ENCODE data around the gene AMIGO3. TPM values are rescaled to one million over a fixed set of nuclear protein-coding genes. Genes with fewer than 3 reads are reported as not detected.
A peak's percentile ranks its signal among the peaks of the same experiment; 100 is the strongest.

AMIGO3 gene
- total and polyA plus RNA-seq, 4 donors = 0.11 to 1.1 TPM; not detected in 2

DNA sequence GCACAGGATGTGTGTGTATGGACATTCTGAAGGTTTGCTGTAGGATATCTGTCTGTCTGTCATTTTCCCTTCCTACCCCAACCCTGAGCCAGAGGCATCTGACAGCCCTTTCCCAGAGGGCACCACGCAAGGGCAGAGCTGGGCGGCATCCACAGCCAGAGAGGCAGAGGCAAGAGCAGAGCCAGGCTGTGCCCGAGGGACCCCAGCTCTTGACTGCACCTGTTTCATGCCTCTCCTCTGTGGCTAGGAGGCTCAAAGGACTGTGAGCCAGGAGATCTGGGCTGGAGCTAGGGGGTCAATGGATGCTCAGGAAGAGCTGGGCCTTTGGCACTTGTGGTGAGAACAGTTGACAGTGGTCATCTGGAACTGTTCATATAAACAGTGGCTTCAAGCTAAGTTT, 50.1 kb downstream of the AMIGO3 start:
- Histone ChIP-seq H3K4me3 (ENCODE audit: low read depth in 1 of 3, low read length in 3 of 3) (no peak overlapping the region), H3K9me3 (ENCODE audit: control insufficient read depth in 4 of 4, low read length in 3 of 4) (no peaks in the 10 kb centered on the region), H3K4me1 (ENCODE audit: control insufficient read depth in 4 of 4, insufficient read depth in 4 of 4, low read length in 3 of 4) (peaks cover 52 to 84% (median 72%) of the 10 kb centered on the region in 4 donors), H3K27me3 (ENCODE audit: control insufficient read depth in 4 of 4, insufficient read depth in 4 of 4, low read length in 3 of 4) (no peaks in the 10 kb centered on the region), H3K27ac (ENCODE audit: low read depth in 1 of 2, low read length in 2 of 2) (peak overlapping the region; percentile 53 to 59), H3K9ac (ENCODE audit: low read depth in 1 of 2, low read length in 2 of 2) (no peak overlapping the region), H3K36me3 (ENCODE audit: control insufficient read depth in 4 of 4, insufficient read depth in 3 of 4, low read depth in 1 of 4, low read length in 3 of 4) (no peaks in the 10 kb centered on the region)
- DNase-seq (ENCODE audit: low spot score) = no peak
- WGBS = 76% methylated on average over 3 of the region's 3 CpGs
- TF ChIP-seq, protein P1, sequence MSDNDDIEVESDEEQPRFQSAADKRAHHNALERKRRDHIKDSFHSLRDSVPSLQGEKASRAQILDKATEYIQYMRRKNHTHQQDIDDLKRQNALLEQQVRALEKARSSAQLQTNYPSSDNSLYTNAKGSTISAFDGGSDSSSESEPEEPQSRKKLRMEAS (IDR thresholded peaks at IDR 0.05) = no peak
- TF ChIP-seq, protein P2, sequence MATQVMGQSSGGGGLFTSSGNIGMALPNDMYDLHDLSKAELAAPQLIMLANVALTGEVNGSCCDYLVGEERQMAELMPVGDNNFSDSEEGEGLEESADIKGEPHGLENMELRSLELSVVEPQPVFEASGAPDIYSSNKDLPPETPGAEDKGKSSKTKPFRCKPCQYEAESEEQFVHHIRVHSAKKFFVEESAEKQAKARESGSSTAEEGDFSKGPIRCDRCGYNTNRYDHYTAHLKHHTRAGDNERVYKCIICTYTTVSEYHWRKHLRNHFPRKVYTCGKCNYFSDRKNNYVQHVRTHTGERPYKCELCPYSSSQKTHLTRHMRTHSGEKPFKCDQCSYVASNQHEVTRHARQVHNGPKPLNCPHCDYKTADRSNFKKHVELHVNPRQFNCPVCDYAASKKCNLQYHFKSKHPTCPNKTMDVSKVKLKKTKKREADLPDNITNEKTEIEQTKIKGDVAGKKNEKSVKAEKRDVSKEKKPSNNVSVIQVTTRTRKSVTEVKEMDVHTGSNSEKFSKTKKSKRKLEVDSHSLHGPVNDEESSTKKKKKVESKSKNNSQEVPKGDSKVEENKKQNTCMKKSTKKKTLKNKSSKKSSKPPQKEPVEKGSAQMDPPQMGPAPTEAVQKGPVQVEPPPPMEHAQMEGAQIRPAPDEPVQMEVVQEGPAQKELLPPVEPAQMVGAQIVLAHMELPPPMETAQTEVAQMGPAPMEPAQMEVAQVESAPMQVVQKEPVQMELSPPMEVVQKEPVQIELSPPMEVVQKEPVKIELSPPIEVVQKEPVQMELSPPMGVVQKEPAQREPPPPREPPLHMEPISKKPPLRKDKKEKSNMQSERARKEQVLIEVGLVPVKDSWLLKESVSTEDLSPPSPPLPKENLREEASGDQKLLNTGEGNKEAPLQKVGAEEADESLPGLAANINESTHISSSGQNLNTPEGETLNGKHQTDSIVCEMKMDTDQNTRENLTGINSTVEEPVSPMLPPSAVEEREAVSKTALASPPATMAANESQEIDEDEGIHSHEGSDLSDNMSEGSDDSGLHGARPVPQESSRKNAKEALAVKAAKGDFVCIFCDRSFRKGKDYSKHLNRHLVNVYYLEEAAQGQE (IDR thresholded peaks at IDR 0.05) = no peak

DNA sequence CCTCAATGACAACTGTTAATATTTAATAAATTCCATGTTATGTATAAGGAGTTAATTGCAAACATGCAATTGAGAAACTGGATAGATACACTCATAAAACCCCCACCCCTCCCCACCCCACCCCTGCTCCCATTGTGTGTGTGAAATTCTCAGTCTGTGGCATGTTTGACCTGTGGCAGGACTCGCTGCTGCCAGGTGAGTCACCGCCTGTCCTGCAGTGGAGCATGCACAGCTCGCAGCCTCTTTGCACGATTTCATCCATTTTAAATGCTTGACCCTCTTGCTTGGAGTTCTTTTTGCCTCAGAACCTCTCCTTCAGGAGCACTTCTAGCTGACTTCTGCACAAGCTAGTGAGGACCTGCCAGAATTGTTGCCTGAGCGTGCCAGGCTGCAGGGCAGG, 50.6 kb downstream of the AMIGO3 start:
- no peaks in the 10 kb centered on the region for H3K27me3 ChIP-seq (ENCODE audit: control insufficient read depth in 4 of 4, insufficient read depth in 4 of 4, low read length in 3 of 4)
- WGBS = 42% methylated on average over 5 of the region's 5 CpGs
- no peak for DNase-seq (ENCODE audit: low spot score)

DNA sequence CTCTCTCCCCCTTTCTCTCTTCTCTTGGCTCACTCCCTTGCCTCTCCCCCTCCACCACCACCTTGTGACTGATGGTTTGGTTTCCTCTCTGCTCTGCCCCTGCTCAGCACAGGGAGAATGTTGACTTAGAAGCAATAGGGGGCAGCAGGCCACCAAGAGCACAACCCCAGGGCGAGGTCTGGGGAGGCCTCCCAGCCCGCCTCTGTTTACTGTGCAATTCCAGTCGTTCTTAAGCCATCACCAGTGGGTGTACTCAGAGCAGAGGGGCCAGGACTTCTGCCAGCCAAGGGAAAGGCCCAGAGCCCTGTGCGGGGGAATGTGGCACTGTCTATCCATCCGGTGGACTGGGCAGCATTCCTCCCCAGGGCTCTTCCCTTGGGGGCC, 51.1 kb downstream of the AMIGO3 start:
- H3K4me1 ChIP-seq (ENCODE audit: control insufficient read depth in 4 of 4, insufficient read depth in 4 of 4, low read length in 3 of 4) = peaks cover 52 to 81% (median 73%) of the 10 kb centered on the region in 4 donors
- H3K36me3 ChIP-seq (ENCODE audit: control insufficient read depth in 4 of 4, insufficient read depth in 3 of 4, low read depth in 1 of 4, low read length in 3 of 4) = no peaks in the 10 kb centered on the region
- no peaks in the 10 kb centered on the region for H3K27me3 ChIP-seq (ENCODE audit: control insufficient read depth in 4 of 4, insufficient read depth in 4 of 4, low read length in 3 of 4)
- H3K9ac ChIP-seq (ENCODE audit: low read depth in 1 of 2, low read length in 2 of 2) = no peak overlapping the region
- H3K27ac ChIP-seq (ENCODE audit: low read depth in 1 of 2, low read length in 2 of 2) = peak overlapping the region; percentile 71 to 89
- no peaks in the 10 kb centered on the region for H3K9me3 ChIP-seq (ENCODE audit: control insufficient read depth in 4 of 4, low read length in 3 of 4)
- H3K4me3 ChIP-seq (ENCODE audit: low read depth in 1 of 3, low read length in 3 of 3) = no peak overlapping the region
- no peak for DNase-seq (ENCODE audit: low spot score)
- peak in 1 of 2 donors; percentile 17 for TF ChIP-seq GABPA (IDR thresholded peaks at IDR 0.05 in 1 of 2, conservative IDR thresholded peaks at IDR 0.05 in 1 of 2)
- TF ChIP-seq RXRA (IDR thresholded peaks at IDR 0.05) = peak in 1 of 2 donors; percentile 58
- peak; percentile 36 for TF ChIP-seq FOXA2 (IDR thresholded peaks at IDR 0.05)
- peak; percentile 45 to 64 for TF ChIP-seq HNF4A (conservative IDR thresholded peaks at IDR 0.05)
- no peak for TF ChIP-seq JUND (IDR thresholded peaks at IDR 0.05)
- WGBS = 13% methylated on average over 5 of the region's 5 CpGs

More for the DNA sequence above, 50.6 kb downstream of the AMIGO3 start:
- Histone ChIP-seq H3K4me3 (ENCODE audit: low read depth in 1 of 3, low read length in 3 of 3) (no peak overlapping the region), H3K36me3 (ENCODE audit: control insufficient read depth in 4 of 4, insufficient read depth in 3 of 4, low read depth in 1 of 4, low read length in 3 of 4) (no peaks in the 10 kb centered on the region), H3K4me1 (ENCODE audit: control insufficient read depth in 4 of 4, insufficient read depth in 4 of 4, low read length in 3 of 4) (peaks cover 52 to 84% (median 73%) of the 10 kb centered on the region in 4 donors), H3K9ac (ENCODE audit: low read depth in 1 of 2, low read length in 2 of 2) (no peak overlapping the region), H3K9me3 (ENCODE audit: control insufficient read depth in 4 of 4, low read length in 3 of 4) (no peaks in the 10 kb centered on the region), H3K27ac (ENCODE audit: low read depth in 1 of 2, low read length in 2 of 2) (peak overlapping the region; percentile 71 to 89)
- TF ChIP-seq SP1 (IDR thresholded peaks at IDR 0.05) (no peak), YY1 (IDR thresholded peaks at IDR 0.05) (no peak), FOXA1 (IDR thresholded peaks at IDR 0.05) (no peak), JUND (IDR thresholded peaks at IDR 0.05) (peak; percentile 62 to 65)
- TF ChIP-seq, protein P2 (IDR thresholded peaks at IDR 0.05) = no peak
- TF ChIP-seq, protein P3, sequence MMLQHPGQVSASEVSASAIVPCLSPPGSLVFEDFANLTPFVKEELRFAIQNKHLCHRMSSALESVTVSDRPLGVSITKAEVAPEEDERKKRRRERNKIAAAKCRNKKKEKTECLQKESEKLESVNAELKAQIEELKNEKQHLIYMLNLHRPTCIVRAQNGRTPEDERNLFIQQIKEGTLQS (IDR thresholded peaks at IDR 0.05) = no peak
